Measurements from ENCODE around the gene TBC1D8B.
"Not testable (repeated sequence)": the region's sequence is repeated elsewhere in the genome, so short reads cannot be mapped to it uniquely, and the experiment has no call there.

TBC1D8B gene

DNA sequence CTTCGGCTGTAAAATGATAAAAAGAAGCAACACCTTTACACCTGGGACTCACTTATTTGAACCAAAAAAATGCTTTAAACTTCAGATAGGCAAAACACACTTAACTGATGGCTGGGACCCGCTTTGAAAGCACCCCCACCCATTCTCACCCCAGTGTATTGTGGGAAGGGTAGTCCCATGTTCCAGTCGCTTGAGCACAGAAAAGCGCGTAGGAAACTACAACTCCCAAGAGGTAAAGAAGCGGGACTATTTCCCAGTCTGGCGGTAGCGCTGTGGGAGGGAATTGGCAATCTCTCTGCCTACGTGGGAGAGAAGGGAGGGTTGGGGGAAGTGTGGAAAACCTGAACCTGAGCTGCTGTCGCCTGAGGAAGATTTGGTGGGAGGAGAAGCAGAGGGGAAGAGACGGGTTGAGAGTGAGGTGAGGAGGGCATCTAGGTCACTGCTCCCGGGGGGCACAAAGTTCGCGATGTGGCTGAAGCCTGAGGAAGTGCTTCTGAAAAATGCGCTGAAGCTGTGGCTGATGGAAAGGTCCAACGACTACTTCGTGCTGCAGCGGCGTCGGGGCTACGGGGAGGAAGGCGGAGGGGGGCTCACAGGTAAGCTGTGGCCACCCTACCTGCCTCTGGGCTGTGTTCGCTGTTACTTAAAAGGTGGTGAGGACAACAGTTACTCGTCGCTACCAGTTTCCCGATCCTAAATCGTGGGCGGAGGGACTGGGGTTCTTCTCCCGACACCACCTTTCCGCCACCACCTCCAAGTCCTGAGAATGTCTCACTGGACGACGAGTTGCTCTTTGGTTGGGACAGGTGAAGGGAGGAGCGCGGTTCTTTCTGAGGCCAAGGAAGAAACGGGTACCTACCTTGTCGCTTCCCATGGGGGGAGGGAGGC lies at the start of gene TBC1D8B:
Gene TBC1D8B (plus strand): TSS at position 286 of the 888 bp plus-strand sequence. CDS start 181 bp downstream, at position 467.
- peak; percentile 38 for DNase-seq (ENCODE audit: low spot score)

DNA sequence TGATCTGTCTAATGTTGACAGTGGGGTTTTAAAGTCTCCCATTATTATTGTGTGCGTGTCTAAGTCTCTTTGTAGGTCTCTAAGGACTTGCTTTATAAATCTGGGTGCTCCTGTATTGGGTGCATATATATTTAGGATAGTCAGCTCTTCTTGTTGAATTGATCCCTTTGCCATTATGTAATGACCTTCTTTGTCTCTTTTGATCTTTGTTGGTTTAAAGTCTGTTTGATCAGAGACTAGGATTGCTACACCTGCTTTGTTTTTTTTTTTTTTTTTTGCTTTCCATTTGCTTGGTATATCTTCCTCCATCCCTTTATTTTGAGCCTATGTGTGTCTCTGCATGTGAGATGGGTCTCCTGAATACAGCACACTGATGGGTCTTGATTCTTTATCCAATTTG lies 33.2 kb upstream of the TBC1D8B start:
- not testable (repeated sequence) for DNase-seq (ENCODE audit: low spot score)

DNA sequence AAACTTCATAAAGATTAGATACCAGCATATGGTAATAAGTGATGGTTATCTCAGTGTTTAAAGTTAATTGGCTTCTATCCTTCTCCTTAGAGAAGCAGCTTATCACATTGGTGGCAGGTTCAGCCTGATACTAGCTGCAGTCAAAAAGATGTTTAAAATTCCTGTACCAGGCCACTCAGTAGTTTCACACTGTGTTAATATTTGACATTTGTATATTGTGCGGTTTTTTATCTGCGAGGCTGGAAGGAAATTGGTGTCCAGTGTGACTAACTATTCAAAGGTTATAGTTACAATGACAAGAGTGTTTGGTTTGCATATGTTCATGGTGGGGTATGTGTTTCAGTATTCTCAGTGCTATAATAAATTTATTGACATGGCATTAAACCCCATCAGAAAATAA lies 27.5 kb upstream of the TBC1D8B start:
- DNase-seq (ENCODE audit: low spot score), result no peak

GRCh38 chrX:106780264-106780663 lies 22.2 kb upstream of the TBC1D8B start:
- DNase-seq (ENCODE audit: low spot score), result no peak

DNA sequence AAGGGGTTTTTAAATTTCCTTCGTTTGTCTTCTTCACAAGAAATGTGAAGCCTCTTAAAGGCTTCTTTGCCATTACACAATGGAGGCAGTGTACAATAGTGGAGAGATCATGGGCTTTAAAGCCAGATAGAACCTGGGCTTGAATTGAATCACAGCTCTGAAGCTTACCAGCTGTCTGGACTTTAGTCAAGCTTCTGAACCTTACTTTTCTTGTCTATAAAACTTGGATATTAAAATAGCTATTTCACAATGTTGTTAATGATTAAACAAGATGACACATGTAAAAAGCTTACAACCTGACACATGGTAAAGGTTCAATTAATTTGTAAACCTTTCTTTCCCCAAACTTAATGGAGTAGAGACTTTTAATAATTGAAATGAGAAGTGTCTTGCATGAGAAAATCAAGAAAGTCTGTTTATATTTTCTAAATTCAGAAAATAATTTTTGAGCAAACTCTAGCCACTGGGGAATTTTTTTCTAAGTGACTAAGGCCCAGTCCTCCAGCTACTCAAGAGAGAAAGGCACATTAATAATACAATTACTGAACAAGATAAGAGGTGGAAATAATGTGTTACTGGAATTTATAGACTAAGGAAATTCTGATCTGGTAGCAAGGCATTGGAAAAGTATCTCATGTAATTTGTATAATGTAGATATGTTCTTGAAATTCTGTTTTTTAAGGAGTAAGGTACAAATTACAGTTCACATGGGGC lies 21.7 kb upstream of the TBC1D8B start:
- DNase-seq (ENCODE audit: low spot score), result no peak

- DNase-seq (ENCODE audit: low spot score), result no peak
These were observed 18.8 kb upstream of the TBC1D8B start for GRCh38 chrX:106783716-106784115.

GRCh38 chrX:106791495-106791894 lies 11.0 kb upstream of the TBC1D8B start:
- no peak for DNase-seq (ENCODE audit: low spot score)

DNA sequence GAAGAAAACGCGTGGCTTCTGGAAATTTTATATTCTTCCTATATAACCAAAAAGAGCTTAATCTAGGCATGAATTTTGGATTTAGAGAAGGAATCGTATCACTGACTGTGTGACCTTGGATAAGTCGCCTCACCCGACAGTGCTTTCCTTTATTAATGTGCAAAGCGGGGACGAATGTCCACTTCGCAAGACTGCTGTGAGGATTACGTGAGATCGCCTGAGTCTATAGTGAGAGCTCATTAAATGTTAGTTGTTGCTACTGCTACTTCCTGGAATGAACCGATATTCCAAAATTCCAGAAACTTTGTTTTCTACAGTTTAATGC lies 448 bp upstream of the TBC1D8B start:
- no peak for DNase-seq (ENCODE audit: low spot score)

GRCh38 chrX:106811131-106811910 lies 8.8 kb downstream of the TBC1D8B start:
- DNase-seq (ENCODE audit: low spot score), result no peak

- DNase-seq (ENCODE audit: low spot score), result not testable (repeated sequence)
These were observed 10.5 kb downstream of the TBC1D8B start for GRCh38 chrX:106812930-106813329.

- DNase-seq (ENCODE audit: low spot score), result not testable (repeated sequence)
These were observed 11.6 kb downstream of the TBC1D8B start for GRCh38 chrX:106814093-106814492.

GRCh38 chrX:106862972-106863688 lies 60.7 kb downstream of the TBC1D8B start:
- DNase-seq (ENCODE audit: low spot score), result no peak

- no peak for DNase-seq (ENCODE audit: low spot score)
These were observed 61.2 kb downstream of the TBC1D8B start for GRCh38 chrX:106863697-106864096.

- DNase-seq (ENCODE audit: low spot score), result not testable (repeated sequence)
These were observed 70.3 kb downstream of the TBC1D8B start for GRCh38 chrX:106872796-106873195.

DNA sequence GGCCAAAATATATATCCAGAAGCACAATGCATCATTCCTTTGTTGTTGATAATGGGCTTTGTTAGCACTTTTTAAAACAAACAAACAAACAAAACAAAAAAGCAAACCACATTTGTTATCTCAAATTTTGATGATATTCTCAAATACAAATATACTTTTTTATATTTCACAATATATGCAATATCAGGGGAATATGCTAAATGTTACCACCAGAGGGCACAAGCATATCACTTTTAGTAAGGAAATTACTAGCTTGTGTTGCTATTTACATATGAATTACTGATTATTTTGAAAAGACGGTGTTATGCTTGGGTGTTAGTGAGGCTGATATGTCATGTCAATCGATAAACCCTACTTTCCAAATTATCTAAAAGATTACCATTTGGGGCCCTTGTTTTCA lies 71.6 kb downstream of the TBC1D8B start:
- DNase-seq (ENCODE audit: low spot score), result peak; percentile 7

GRCh38 chrX:106875151-106875550 lies 72.7 kb downstream of the TBC1D8B start:
- no peak for DNase-seq (ENCODE audit: low spot score)

GRCh38 chrX:106889468-106889867 lies 87.0 kb downstream of the TBC1D8B start:
- DNase-seq (ENCODE audit: low spot score), result no peak

GRCh38 chrX:106891762-106892460 lies 89.4 kb downstream of the TBC1D8B start:
- no peak for DNase-seq (ENCODE audit: low spot score)

- peak; percentile 19 for DNase-seq (ENCODE audit: low spot score)
These were observed 92.0 kb downstream of the TBC1D8B start for GRCh38 chrX:106894392-106894909.

DNA sequence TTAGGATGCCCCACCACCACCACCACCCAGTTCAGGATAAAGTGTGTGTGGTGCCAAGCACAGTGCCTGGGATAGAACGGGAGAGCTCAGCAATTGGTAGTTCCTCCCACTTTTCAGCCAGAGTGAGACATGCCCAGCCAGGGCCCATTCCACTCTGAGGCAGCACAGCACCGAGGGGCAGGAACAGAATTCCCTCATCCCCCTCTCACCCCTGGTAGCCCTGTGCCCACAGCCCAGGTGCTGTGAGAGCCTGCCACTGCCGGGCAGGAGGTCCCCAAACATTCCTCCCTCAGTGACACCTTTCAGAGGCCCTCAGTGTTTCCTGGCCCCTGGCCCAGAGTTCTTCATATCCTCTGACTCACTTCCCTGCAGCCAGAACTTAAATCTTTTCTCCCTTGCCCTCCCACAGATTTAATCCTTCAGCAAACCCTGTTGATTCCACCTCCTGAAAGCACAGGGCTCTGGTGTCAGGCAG lies 92.5 kb downstream of the TBC1D8B start:
- DNase-seq (ENCODE audit: low spot score), result no peak

- DNase-seq (ENCODE audit: low spot score), result no peak
These were observed 94.8 kb downstream of the TBC1D8B start for GRCh38 chrX:106897259-106897658.
